HepG2 (cell line): ENCODE data around the gene SS18L1. TPM values are rescaled to one million over a fixed set of nuclear protein-coding genes. Genes with fewer than 3 reads are reported as not detected.
"Not testable (repeated sequence)": the region's sequence is repeated elsewhere in the genome, so short reads cannot be mapped to it uniquely, and the experiment has no call there.

Source experiments
- ATAC-seq: fragments of 200-7000 bp; cut with Tn5 transposase; 3 replicates; pipeline ENCODE4 v1.9.1; 2020; ENCODE audit warnings: mild to moderate bottlenecking, moderate library complexity
- BruUV-seq: library from RNA; stranded (reverse); fragments of 400-500 nt; replicated peaks from 2 replicates; lab custom pipeline; 2021; lab: Mats Ljungman, UMichigan
- CTCF ChIA-PET: fragments of 300-600 bp; formaldehyde crosslinking; extraction: SDS; loops from one replicate; lab custom pipeline; 2021; ENCODE audit warnings: low total read pairs, inconsistent platforms, low intra/inter-chr PET ratio; lab: Yijun Ruan, JAX
- POLR2A ChIA-PET: fragments of 350-600 bp; sonication (Branson Sonifier 250); formaldehyde crosslinking; loops from one replicate; lab custom pipeline; 2020; ENCODE audit warnings: antibody characterized with exemption, inconsistent platforms; lab: Yijun Ruan, JAX
- DNase-seq: peaks from one replicate; pipeline ENCODE4 v3.0.0-alpha.2; 2015; ENCODE audit warnings: low spot score
- FAIRE-seq: peaks from 3 replicates; lab custom pipeline; 2011; peaks lifted over from hg19 to GRCh38; lab: Jason Lieb, UNC
- H2AFZ ChIP-seq: one replicate; pipeline ENCODE4 v1.6.1; 2011; ENCODE audit warnings: low read length, inconsistent platforms
- H3K27ac ChIP-seq: fragments of 300-600 bp; 3 replicates; pipeline ENCODE4 v1.8.0; 2011; ENCODE audit warnings: mixed run types, mild to moderate bottlenecking, mixed read lengths, low read length, inconsistent platforms; ENCODE audit not compliant: insufficient read depth; ENCODE audit errors: extremely low read length
- H3K27me3 ChIP-seq, 2 experiments: fragments of 200-600 bp in 1 of 2; 2 replicates in 1 of 2; 3 replicates in 1 of 2; pipeline versions ENCODE4 v1.6.0 to v1.8.0; 2011; ENCODE audit warnings: low read length in 2 of 2, mild to moderate bottlenecking in 2 of 2, moderate library complexity in 2 of 2, inconsistent platforms in 1 of 2; ENCODE audit not compliant: insufficient read depth in 2 of 2, control insufficient read depth in 1 of 2
- H3K36me3 ChIP-seq, 2 experiments: fragments of 200-600 bp in 1 of 2; replicated peaks in 1 of 2; 2 replicates in 1 of 2; 3 replicates in 1 of 2; pipeline versions ENCODE4 v1.5.1 to v1.8.0; 2011; ENCODE audit warnings: low read length in 2 of 2, inconsistent platforms in 1 of 2; ENCODE audit not compliant: insufficient read depth in 2 of 2, control insufficient read depth in 1 of 2
- H3K4me1 ChIP-seq: 2 replicates; pipeline ENCODE4 v1.5.1; 2012; ENCODE audit warnings: low read length, inconsistent platforms; ENCODE audit not compliant: insufficient read depth
- H3K4me2 ChIP-seq: 2 replicates; pipeline ENCODE4 v1.6.0; 2011; ENCODE audit warnings: low read depth, low read length, inconsistent platforms
- H3K4me3 ChIP-seq, 3 experiments: fragments of 200-600 bp in 1 of 3; sonication (generic), shearing (Covaris generic) in 1 of 3; replicated peaks in 1 of 3; 2 replicates each; pipeline ENCODE4 v1.5.1; 2011 to 2016; ENCODE audit warnings: low read length in 3 of 3, inconsistent platforms in 2 of 3, low read depth in 2 of 3, mild to moderate bottlenecking in 2 of 3, control low read depth in 1 of 3, mixed read lengths in 1 of 3; ENCODE audit not compliant: insufficient read depth in 1 of 3
- H3K79me2 ChIP-seq: one replicate; pipeline ENCODE4 v1.6.1; 2011; ENCODE audit warnings: low read length, inconsistent platforms; ENCODE audit not compliant: insufficient read depth
- H3K9ac ChIP-seq: 2 replicates; pipeline ENCODE4 v1.6.0; 2011; ENCODE audit warnings: mild to moderate bottlenecking, low read depth, low read length, inconsistent platforms; ENCODE audit not compliant: insufficient read depth
- H3K9me3 ChIP-seq: 2 replicates; pipeline ENCODE4 v1.5.1; 2012; ENCODE audit warnings: mild to moderate bottlenecking, low read length
- H4K20me1 ChIP-seq: 2 replicates; pipeline ENCODE4 v1.6.0; 2011; ENCODE audit warnings: inconsistent platforms, mild to moderate bottlenecking, low read length, moderate library complexity; ENCODE audit not compliant: insufficient read depth
- BORCS8-MEF2B ChIP-seq: sonication (generic); formaldehyde crosslinking; IDR thresholded peaks from 2 replicates; pipeline ENCODE4 v1.8.0; 2022; ENCODE audit warnings: mild to moderate bottlenecking, missing genetic modification reagents
- FOSL2 ChIP-seq: sonication (generic); formaldehyde crosslinking; IDR thresholded peaks from 2 replicates; pipeline ENCODE4 v1.4.0; 2020; ENCODE audit warnings: missing genetic modification reagents
- FOXA1 ChIP-seq, 2 experiments: fragments of 450-650 bp in 1 of 2; sonication (generic) in 1 of 2; formaldehyde crosslinking in 1 of 2; IDR thresholded peaks; 2 replicates each; pipeline versions ENCODE4 v1.4.0 to v1.6.1; 2016 to 2020; ENCODE audit warnings: missing genetic modification reagents in 1 of 2
- GFI1 ChIP-seq: sonication (generic); formaldehyde crosslinking; IDR thresholded peaks from 2 replicates; pipeline ENCODE4 v1.5.0; 2020; ENCODE audit warnings: missing genetic modification reagents, mild to moderate bottlenecking, borderline replicate concordance
- HMG20A ChIP-seq: IDR thresholded peaks from 2 replicates; pipeline ENCODE4 v1.6.1; 2016; ENCODE audit warnings: borderline replicate concordance
- RARA ChIP-seq: IDR thresholded peaks from 2 replicates; pipeline ENCODE4 v1.6.1; 2016; ENCODE audit warnings: missing genetic modification reagents, missing compliant biosample characterization
- RXRB ChIP-seq: IDR thresholded peaks from 2 replicates; pipeline ENCODE4 v1.6.1; 2016; ENCODE audit warnings: borderline replicate concordance, missing genetic modification reagents, missing compliant biosample characterization
- SOX5 ChIP-seq: IDR thresholded peaks from 2 replicates; pipeline ENCODE4 v1.6.1; 2016; ENCODE audit warnings: borderline replicate concordance
- SOX6 ChIP-seq, 2 experiments: fragments of 450-650 bp in 1 of 2; sonication (generic) in 1 of 2; formaldehyde crosslinking in 1 of 2; IDR thresholded peaks; 2 replicates each; pipeline versions ENCODE4 v1.4.0 to v1.6.1; 2017 to 2020; ENCODE audit warnings: antibody characterized with exemption in 1 of 2, mild to moderate bottlenecking in 1 of 2, missing genetic modification reagents in 1 of 2
- TARDBP ChIP-seq: sonication (generic); formaldehyde crosslinking; IDR thresholded peaks from 2 replicates; pipeline ENCODE4 v1.8.0; 2022; ENCODE audit warnings: mild to moderate bottlenecking, missing genetic modification reagents
- TBX2 ChIP-seq: sonication (generic); formaldehyde crosslinking; IDR thresholded peaks from 2 replicates; pipeline ENCODE4 v1.5.0; 2020; ENCODE audit warnings: missing genetic modification reagents, mild to moderate bottlenecking, borderline replicate concordance
- ZNF292 ChIP-seq: sonication (generic); formaldehyde crosslinking; IDR thresholded peaks from 2 replicates; pipeline ENCODE4 v1.8.1; 2022; ENCODE audit warnings: mild to moderate bottlenecking, low read depth, missing genetic modification reagents, borderline replicate concordance
- ZNF460 ChIP-seq: sonication (generic); formaldehyde crosslinking; IDR thresholded peaks from 2 replicates; pipeline ENCODE4 v1.5.1; 2020; ENCODE audit warnings: missing genetic modification reagents, mild to moderate bottlenecking, borderline replicate concordance
- ZNF629 ChIP-seq: sonication (generic); formaldehyde crosslinking; conservative IDR thresholded peaks from 2 replicates; pipeline ENCODE4 v1.5.0; 2020; ENCODE audit warnings: missing genetic modification reagents
- ZNF644 ChIP-seq: IDR thresholded peaks from 2 replicates; pipeline ENCODE4 v1.6.1; 2016; ENCODE audit warnings: low read depth
- ZNF772 ChIP-seq: sonication (generic); formaldehyde crosslinking; IDR thresholded peaks from 2 replicates; pipeline ENCODE4 v1.5.0; 2020; ENCODE audit warnings: mild to moderate bottlenecking, missing genetic modification reagents
- WGBS: methylation state at CpG from one replicate; pipeline ENCODE4 v1.1.6; 2017; ENCODE audit warnings: low lambda C conversion rate; 5-methylcytosine and 5-hydroxymethylcytosine counted together
- in situ Hi-C: cut with HindIII; loops from 2 replicates; pipeline ENCODE4 v1.10.0; 2017; ENCODE audit warnings: low pct_unique_long_range_greater_than_20kb; ENCODE audit not compliant: extremely low pct_ligation_motif_present
- intact Hi-C: fragments of 100-400 bp; cut with micrococcal nuclease; formaldehyde crosslinking; loops from one replicate; pipeline ENCODE4 v1.10.0; 2022; ENCODE audit not compliant: unreplicated experiment
- polyA plus RNA-seq, 8 experiments: library from polyadenylated mRNA; depleted of rRNA in 3 of 8; stranded (reverse) in 7 of 8; unstranded in 1 of 8; fragments of >200 nt; fragmentation: Illumina TruSeq in 4 of 8; extraction: Trizol in 4 of 8; gene quantifications; 2 replicates each; pipeline versions ENCODE4 v1.2.1 to v1.2.3, GENCODE V29; 2011 to 2016; ENCODE audit warnings: low read depth in 4 of 8, missing spikeins in 1 of 8, mixed read lengths in 1 of 8; ENCODE audit not compliant: insufficient read depth in 1 of 8
- total RNA-seq, 5 experiments: library from RNA; depleted of rRNA; stranded (reverse); fragments of >200 nt; fragmentation: Illumina TruSeq; extraction: Trizol; gene quantifications; 2 replicates each; pipeline ENCODE4 v1.2.3, GENCODE V29; 2016; ENCODE audit warnings: low read depth in 1 of 5
- TF ChIP-seq, protein P1 (sequence below): IDR thresholded peaks from 2 replicates; pipeline ENCODE4 v1.6.1; 2016
- TF ChIP-seq, protein P2 (sequence below): IDR thresholded peaks from 2 replicates; pipeline ENCODE4 v1.4.0; 2020; ENCODE audit warnings: mild to moderate bottlenecking, missing genetic modification reagents
- TF ChIP-seq, protein P3 (sequence below): IDR thresholded peaks from 2 replicates; pipeline ENCODE4 v1.6.1; 2016; ENCODE audit warnings: low read depth, borderline replicate concordance

The SS18L1 gene
- total and polyA plus RNA-seq, 2 of the 13 experiments (the other 11 are each of a cell fraction or from before 2014, with no cell fraction given): 17.8 to 27.6 TPM

DNA sequence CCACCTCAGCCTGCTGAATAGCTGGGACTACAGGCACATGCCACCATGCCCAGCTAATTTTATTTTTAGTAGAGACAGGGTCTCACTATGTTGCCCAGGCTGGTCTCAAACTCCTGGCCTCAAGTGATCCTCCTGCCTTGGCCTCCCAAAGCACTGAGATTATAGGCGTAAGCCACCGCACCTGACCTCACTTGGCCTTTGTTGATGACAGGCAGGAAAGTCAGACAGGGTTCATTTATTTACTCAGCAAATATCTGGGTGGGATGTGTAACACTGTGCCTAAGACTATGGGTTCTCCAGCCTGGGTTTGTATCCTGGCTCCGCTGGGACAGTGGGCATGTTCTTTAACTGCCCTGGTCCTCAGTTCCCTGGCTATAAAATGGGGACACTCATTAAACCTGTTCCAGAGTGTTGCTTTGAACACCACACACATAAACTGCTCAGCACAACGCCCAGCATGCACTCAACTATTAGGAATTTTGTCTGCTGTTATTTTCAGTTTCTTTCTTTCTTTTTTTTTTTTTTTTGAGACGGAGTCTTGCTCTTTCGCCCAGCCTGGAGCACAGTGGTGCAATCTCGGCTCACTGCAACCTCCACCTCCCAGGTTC, 27.7 kb upstream of the SS18L1 start:
- H3K9me3 ChIP-seq; H3K4me3 ChIP-seq; H2AFZ ChIP-seq; H3K36me3 ChIP-seq; H3K27ac ChIP-seq; CTCF ChIA-PET; FAIRE-seq; H4K20me1 ChIP-seq; intact Hi-C loops; H3K79me2 ChIP-seq; ATAC-seq; BruUV-seq; H3K9ac ChIP-seq; in situ Hi-C loops; TF ChIP-seq SOX6, FOXA1 (IDR thresholded peaks at IDR 0.05): not testable (repeated sequence)
- peak; percentile 56 for DNase-seq
- POLR2A ChIA-PET: interaction anchor here (9.9 kb wide), 1 partner anchor 48 kb away, joined by 260 read pairs; the partner anchor contains the start of gene TAF4
- H3K4me1 ChIP-seq: peaks cover 52% of the 10 kb centered on the region
- H3K27me3 ChIP-seq: peaks cover 8 to 47% of the 10 kb centered on the region in 2 experiments
- 22% methylated on average over 7 of the region's 7 CpGs for WGBS
- peak overlapping the region; percentile 20; the same call in 1 of the 2 replicates for H3K4me2 ChIP-seq
- TF ChIP-seq RXRB (peak; percentile 98), BORCS8-MEF2B (CRISPR knock-in tag) (peak; percentile 51; the same call in 1 of the 2 replicates), ZNF644 (CRISPR knock-in tag) (peak; percentile 51; the same call in 1 of the 2 replicates), RARA (peak; percentile 83), TARDBP (CRISPR knock-in tag) (peak; percentile 64; the same call in 1 of the 2 replicates), ZNF292 (CRISPR knock-in tag) (peak; percentile 55; the same call in 1 of the 2 replicates), SOX6 (CRISPR knock-in tag; IDR thresholded peaks at IDR 0.05) (peak; percentile 59), ZNF460 (CRISPR knock-in tag) (peak; percentile 73), HMG20A (CRISPR knock-in tag) (peak; percentile 50; the same call in 1 of the 2 replicates), SOX5 (CRISPR knock-in tag) (peak; percentile 68; the same call in 1 of the 2 replicates), FOXA1 (CRISPR knock-in tag; IDR thresholded peaks at IDR 0.05) (peak; percentile 79), TBX2 (CRISPR knock-in tag) (peak; percentile 52; the same call in 1 of the 2 replicates), ZNF772 (CRISPR knock-in tag) (0 out of 2 replicates have a peak, but pooled peaks have one; percentile 38), FOSL2 (CRISPR knock-in tag) (peak; percentile 73), ZNF629 (CRISPR knock-in tag) (peak; percentile 82), GFI1 (CRISPR knock-in tag) (peak; percentile 62; the same call in 1 of the 2 replicates)
- TF ChIP-seq, protein P1, sequence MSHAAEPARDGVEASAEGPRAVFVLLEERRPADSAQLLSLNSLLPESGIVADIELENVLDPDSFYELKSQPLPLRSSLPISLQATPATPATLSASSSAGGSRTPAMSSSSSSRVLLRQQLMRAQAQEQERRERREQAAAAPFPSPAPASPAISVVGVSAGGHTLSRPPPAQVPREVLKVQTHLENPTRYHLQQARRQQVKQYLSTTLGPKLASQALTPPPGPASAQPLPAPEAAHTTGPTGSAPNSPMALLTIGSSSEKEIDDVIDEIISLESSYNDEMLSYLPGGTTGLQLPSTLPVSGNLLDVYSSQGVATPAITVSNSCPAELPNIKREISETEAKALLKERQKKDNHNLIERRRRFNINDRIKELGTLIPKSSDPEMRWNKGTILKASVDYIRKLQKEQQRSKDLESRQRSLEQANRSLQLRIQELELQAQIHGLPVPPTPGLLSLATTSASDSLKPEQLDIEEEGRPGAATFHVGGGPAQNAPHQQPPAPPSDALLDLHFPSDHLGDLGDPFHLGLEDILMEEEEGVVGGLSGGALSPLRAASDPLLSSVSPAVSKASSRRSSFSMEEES (CRISPR knock-in tag): 0 out of 2 replicates have a peak, but pooled peaks have one; percentile 36
- TF ChIP-seq, protein P2, sequence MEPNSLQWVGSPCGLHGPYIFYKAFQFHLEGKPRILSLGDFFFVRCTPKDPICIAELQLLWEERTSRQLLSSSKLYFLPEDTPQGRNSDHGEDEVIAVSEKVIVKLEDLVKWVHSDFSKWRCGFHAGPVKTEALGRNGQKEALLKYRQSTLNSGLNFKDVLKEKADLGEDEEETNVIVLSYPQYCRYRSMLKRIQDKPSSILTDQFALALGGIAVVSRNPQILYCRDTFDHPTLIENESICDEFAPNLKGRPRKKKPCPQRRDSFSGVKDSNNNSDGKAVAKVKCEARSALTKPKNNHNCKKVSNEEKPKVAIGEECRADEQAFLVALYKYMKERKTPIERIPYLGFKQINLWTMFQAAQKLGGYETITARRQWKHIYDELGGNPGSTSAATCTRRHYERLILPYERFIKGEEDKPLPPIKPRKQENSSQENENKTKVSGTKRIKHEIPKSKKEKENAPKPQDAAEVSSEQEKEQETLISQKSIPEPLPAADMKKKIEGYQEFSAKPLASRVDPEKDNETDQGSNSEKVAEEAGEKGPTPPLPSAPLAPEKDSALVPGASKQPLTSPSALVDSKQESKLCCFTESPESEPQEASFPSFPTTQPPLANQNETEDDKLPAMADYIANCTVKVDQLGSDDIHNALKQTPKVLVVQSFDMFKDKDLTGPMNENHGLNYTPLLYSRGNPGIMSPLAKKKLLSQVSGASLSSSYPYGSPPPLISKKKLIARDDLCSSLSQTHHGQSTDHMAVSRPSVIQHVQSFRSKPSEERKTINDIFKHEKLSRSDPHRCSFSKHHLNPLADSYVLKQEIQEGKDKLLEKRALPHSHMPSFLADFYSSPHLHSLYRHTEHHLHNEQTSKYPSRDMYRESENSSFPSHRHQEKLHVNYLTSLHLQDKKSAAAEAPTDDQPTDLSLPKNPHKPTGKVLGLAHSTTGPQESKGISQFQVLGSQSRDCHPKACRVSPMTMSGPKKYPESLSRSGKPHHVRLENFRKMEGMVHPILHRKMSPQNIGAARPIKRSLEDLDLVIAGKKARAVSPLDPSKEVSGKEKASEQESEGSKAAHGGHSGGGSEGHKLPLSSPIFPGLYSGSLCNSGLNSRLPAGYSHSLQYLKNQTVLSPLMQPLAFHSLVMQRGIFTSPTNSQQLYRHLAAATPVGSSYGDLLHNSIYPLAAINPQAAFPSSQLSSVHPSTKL: peak; percentile 74
- TF ChIP-seq, protein P3, sequence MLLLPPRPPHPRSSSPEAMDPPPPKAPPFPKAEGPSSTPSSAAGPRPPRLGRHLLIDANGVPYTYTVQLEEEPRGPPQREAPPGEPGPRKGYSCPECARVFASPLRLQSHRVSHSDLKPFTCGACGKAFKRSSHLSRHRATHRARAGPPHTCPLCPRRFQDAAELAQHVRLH (CRISPR knock-in tag): peak; percentile 48; the same call in 1 of the 2 replicates
